MCF 10A (cell line): Measurements from ENCODE around the gene TXNDC2. TPM values are rescaled to one million over a fixed set of nuclear protein-coding genes. Genes with fewer than 3 reads are reported as not detected.

Experiments
- BruUV-seq: library from RNA; stranded (reverse); fragments of 400-500 nt; replicated peaks from 2 replicates; lab custom pipeline; 2021; lab: Mats Ljungman, UMichigan
- CTCF ChIA-PET: fragments of 300-600 bp; sonication (Branson Sonifier 250); formaldehyde crosslinking; extraction: SDS; loops from one replicate; lab custom pipeline; 2021; ENCODE audit warnings: antibody characterized with exemption, inconsistent platforms; lab: Yijun Ruan, JAX
- POLR2A ChIA-PET: fragments of 300-600, 350-650 bp; sonication (Branson Sonifier 250); formaldehyde crosslinking; extraction: SDS; loops from one replicate; lab custom pipeline; 2020; ENCODE audit warnings: antibody characterized with exemption, inconsistent platforms; lab: Yijun Ruan, JAX
- DNase-seq: peaks from one replicate; pipeline ENCODE4 v3.0.0-alpha.2; 2018; ENCODE audit not compliant: unreplicated experiment
- H3K27ac Mint-ChIP-seq: one replicate; pipeline ENCODE4 v1.8.0; 2022; ENCODE audit warnings: mild to moderate bottlenecking, low read depth, mixed read lengths; ENCODE audit not compliant: unreplicated experiment
- H3K27me3 Mint-ChIP-seq: one replicate; pipeline ENCODE4 v1.8.0; 2022; ENCODE audit warnings: mixed read lengths; ENCODE audit not compliant: insufficient read depth, unreplicated experiment
- H3K36me3 Mint-ChIP-seq: one replicate; pipeline ENCODE4 v1.8.0; 2022; ENCODE audit warnings: mild to moderate bottlenecking, moderate library complexity, mixed read lengths; ENCODE audit not compliant: insufficient read depth, unreplicated experiment
- H3K4me1 Mint-ChIP-seq: one replicate; pipeline ENCODE4 v1.8.0; 2022; ENCODE audit warnings: mixed read lengths; ENCODE audit not compliant: insufficient read depth, unreplicated experiment
- H3K4me3 Mint-ChIP-seq: one replicate; pipeline ENCODE4 v1.8.0; 2022; ENCODE audit warnings: mild to moderate bottlenecking, moderate library complexity, mixed read lengths; ENCODE audit not compliant: unreplicated experiment
- H3K9me3 Mint-ChIP-seq: one replicate; pipeline ENCODE4 v1.8.0; 2022; ENCODE audit warnings: mixed read lengths; ENCODE audit not compliant: unreplicated experiment
- CTCF ChIP-seq: fragments of 200-600 bp; IDR thresholded peaks from one replicate; pipeline ENCODE4 v1.8.0; 2022; ENCODE audit warnings: antibody characterized with exemption, mild to moderate bottlenecking; ENCODE audit not compliant: unreplicated experiment
- intact Hi-C: fragments of 100-400 bp; cut with micrococcal nuclease; formaldehyde crosslinking; loops from 2 replicates; pipeline ENCODE4 v1.14.1; 2022
- total RNA-seq: library from RNA; stranded (reverse); gene quantifications from 2 replicates; pipeline ENCODE4 v1.2.3, GENCODE V29; 2022

Gene TXNDC2
- total RNA-seq, 1 experiment from 2014 or later: not detected

GRCh38 chr18:9931146-9931545 lies 45.4 kb downstream of the TXNDC2 start:
- BruUV-seq: no TSS peak
- Mint-ChIP-seq H3K27me3 (no peaks in the 10 kb centered on the region), H3K36me3 (peaks cover 35% of the 10 kb centered on the region), H3K9me3 (no peaks in the 10 kb centered on the region), H3K27ac (no peak overlapping the region), H3K4me3 (no peak overlapping the region), H3K4me1 (peaks cover 40% of the 10 kb centered on the region)
- DNase-seq: no peak
- no peak for TF ChIP-seq CTCF
- intact Hi-C loops: no loop called here
- ChIA-PET CTCF (no interaction called here), POLR2A (interaction anchor here (1.0 kb wide), 1 partner anchor 16 kb away, joined by 3 read pairs; no protein-coding TSS in a partner anchor)

GRCh38 chr18:9931678-9932077 lies 45.9 kb downstream of the TXNDC2 start:
- peaks cover 41% of the 10 kb centered on the region for H3K36me3 Mint-ChIP-seq
- no peak for DNase-seq
- intact Hi-C loops: no loop called here
- ChIA-PET POLR2A (interaction anchor here (3.0 kb wide), 1 partner anchor 16 kb away, joined by 9 read pairs; no protein-coding TSS in a partner anchor), CTCF (interaction anchor here (0.8 kb wide), 1 partner anchor 171 kb away, joined by 3 read pairs; no protein-coding TSS in a partner anchor)
- TF ChIP-seq CTCF: no peak
- peaks cover 35% of the 10 kb centered on the region for H3K4me1 Mint-ChIP-seq
- no peaks in the 10 kb centered on the region for H3K27me3 Mint-ChIP-seq
- no peak overlapping the region for H3K4me3 Mint-ChIP-seq
- no peak overlapping the region for H3K27ac Mint-ChIP-seq
- BruUV-seq: no TSS peak
- no peaks in the 10 kb centered on the region for H3K9me3 Mint-ChIP-seq

GRCh38 chr18:9933865-9934264 lies 48.1 kb downstream of the TXNDC2 start:
- H3K4me3 Mint-ChIP-seq: no peak overlapping the region
- DNase-seq: no peak
- H3K4me1 Mint-ChIP-seq: peaks cover 16% of the 10 kb centered on the region
- TF ChIP-seq CTCF: no peak
- POLR2A ChIA-PET: interaction anchor here (0.7 to 3.0 kb wide), 4 partner anchors 13 to 64 kb away, joined by 3 to 9 read pairs (median 4); partner anchors contain the start of gene VAPA
- CTCF ChIA-PET: no interaction called here
- no peaks in the 10 kb centered on the region for H3K9me3 Mint-ChIP-seq
- intact Hi-C loops: no loop called here
- H3K27ac Mint-ChIP-seq: peak overlapping the region; percentile 66
- no TSS peak for BruUV-seq
- H3K27me3 Mint-ChIP-seq: no peaks in the 10 kb centered on the region
- H3K36me3 Mint-ChIP-seq: peaks cover 63% of the 10 kb centered on the region

- CTCF ChIA-PET: no interaction called here
- intact Hi-C loops: no loop called here
- POLR2A ChIA-PET: interaction anchor here (0.7 to 3.0 kb wide), 4 partner anchors 12 to 64 kb away, joined by 3 to 9 read pairs (median 4); partner anchors contain the start of gene VAPA
- no peaks in the 10 kb centered on the region for H3K9me3 Mint-ChIP-seq
- no peak overlapping the region for H3K4me3 Mint-ChIP-seq
- TF ChIP-seq CTCF: no peak
- H3K27ac Mint-ChIP-seq: peak overlapping the region; percentile 66
- BruUV-seq: no TSS peak
- DNase-seq: no peak
- H3K27me3 Mint-ChIP-seq: no peaks in the 10 kb centered on the region
- H3K4me1 Mint-ChIP-seq: peaks cover 12% of the 10 kb centered on the region
- peaks cover 67% of the 10 kb centered on the region for H3K36me3 Mint-ChIP-seq
Measured at GRCh38 chr18:9934274-9934673, 48.5 kb downstream of the TXNDC2 start.

Other genes with a start within 250 kb of the TXNDC2 start
- 4.8 and 6.1 TPM in 2 replicates for gene RAB31, start 177.7 kb upstream of the TXNDC2 start, total RNA-seq
- gene VAPA, start 28.0 kb downstream of the TXNDC2 start, total RNA-seq: 247 and 286 TPM in 2 replicates